Left colon (tissue), 2 donors: ENCODE results near the gene CHAC2. TPM values are rescaled to one million over a fixed set of nuclear protein-coding genes. Genes with fewer than 3 reads are reported as not detected.

Experiments
- ATAC-seq: fragments of 200-7000 bp; cut with Tn5 transposase; one replicate; pipeline ENCODE4 v1.9.1; 2020; ENCODE audit warnings: mild to moderate bottlenecking, moderate library complexity
- DNase-seq, 2 donors: peaks; one replicate each; pipeline ENCODE4 v3.0.0-alpha.2; 2020
- intact Hi-C, 2 donors: fragments of 100-400 bp; cut with DNase I in 1 of 2; cut with micrococcal nuclease in 1 of 2; formaldehyde crosslinking; loops; one replicate each; pipeline versions ENCODE4 v1.11.2 to v1.14.0; 2022; cut with DNase I, micrococcal nuclease
- total RNA-seq, 2 donors: library from RNA; stranded (reverse); fragmentation: NEBNext Ultra II Directional; extraction: Animal tissue kit (Norgen Biotek cat#: 25700); gene quantifications; one replicate each; pipeline ENCODE4 v1.2.1, GENCODE V29; 2021
- donor health status: DM: no; HTN: no; CAD: no.
- donor health status: DM: yes; HTN: yes; CAD: no.

The CHAC2 gene
- total RNA-seq, 2 donors from 2014 or later: 3.7 to 4.5 TPM

DNA sequence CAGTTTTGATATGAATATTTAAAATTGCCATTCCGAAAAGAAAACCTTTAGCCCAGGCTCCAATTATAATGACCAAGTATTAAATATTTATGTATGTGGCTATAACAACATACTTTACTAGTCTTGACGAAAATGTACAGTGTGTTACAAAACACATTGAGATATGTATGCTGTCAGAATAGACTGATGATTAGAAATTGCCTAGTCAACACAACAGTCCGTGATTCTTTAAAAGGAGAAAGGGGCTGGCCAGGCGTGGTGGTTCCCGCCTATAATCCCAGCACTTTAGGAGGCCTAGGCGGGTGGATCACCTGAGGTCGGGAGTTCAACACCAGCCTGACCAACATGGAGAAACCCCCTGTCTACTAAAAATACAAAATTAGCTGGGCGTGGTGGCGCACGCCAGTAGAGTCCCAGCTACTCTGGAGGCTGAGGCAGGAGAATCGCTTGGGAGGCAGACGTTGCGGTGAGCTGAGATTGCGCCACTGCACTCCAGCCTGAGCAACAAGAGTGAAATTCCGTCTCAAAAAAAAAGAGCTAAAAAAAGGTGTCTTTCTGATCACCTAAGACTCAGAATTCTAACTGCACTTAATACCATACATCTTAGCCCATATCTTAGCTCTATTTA, 1.8 kb downstream of the CHAC2 start:
- no peak for DNase-seq
- no peak for ATAC-seq
- intact Hi-C loops: no loop called here

DNA sequence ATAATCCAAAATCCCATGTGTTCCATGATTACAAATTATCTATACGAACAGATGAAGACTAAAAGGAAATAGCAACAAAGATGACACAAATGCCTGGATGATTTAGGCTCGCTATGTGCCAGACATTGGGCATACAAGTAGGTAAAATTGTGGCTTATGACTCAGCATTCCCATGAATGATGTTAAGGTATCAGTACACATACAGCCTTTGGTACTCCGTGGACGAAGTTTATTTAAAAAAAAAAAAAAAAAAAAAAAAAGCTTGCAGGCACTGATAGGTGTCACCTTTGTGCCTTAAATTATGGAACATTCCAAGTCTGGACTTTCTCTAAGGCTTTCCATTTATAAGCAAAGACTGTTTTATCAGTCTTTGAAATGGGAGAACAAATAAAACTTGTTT, 2.7 kb downstream of the CHAC2 start:
- intact Hi-C loops: no loop called here
- ATAC-seq (no peak), DNase-seq (no peak)

DNA sequence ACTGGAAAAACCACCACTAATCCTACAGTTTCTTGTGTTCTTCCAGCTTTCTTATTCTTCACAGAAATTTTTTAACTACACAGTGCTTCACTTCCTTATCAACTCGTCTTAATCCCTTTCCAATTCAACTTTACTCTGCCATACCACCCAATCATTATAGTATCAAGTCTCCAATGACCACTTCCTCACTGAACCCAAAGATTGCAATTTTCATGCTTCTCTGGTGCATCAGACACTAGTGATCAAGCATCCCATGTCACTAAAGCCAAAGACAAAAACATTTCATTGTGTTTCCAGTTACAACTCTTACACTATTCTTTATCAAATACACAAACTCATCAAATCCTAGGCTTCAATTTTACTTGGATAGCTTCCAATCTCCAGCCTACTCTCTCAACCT, 9.5 kb downstream of the CHAC2 start:
- ATAC-seq (no peak), DNase-seq (no peak)
- intact Hi-C loops: no loop called here

DNA sequence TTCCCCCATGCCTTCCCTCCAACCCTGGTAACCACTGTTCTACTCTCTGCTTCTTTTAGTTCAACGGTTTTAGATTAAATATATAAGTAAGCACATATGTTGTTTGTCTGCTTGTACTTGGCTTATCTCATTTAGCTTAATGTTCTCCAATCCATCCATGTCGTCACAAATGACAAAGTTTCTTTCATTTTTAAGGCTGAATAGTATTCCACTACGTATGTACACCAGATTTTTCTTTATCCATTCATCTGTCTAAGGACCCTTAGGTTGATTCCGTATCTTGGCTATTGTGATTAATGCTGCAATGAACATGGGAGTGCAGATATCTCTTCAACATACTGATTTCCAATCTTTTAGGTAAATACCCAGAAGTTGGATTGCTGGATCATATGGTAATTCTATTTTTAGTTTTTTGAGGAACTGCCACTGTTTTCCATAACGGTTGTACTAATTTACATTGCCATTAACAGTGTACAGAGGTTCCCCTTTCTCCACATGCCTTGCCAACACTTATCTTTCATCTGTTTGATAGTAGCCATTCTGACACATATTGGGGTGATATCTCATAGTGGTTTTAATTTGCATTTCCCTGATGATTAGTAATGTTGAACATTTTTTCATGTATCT, 11.0 kb downstream of the CHAC2 start:
- intact Hi-C loops: no loop called here
- no peak for DNase-seq
- no peak for ATAC-seq

DNA sequence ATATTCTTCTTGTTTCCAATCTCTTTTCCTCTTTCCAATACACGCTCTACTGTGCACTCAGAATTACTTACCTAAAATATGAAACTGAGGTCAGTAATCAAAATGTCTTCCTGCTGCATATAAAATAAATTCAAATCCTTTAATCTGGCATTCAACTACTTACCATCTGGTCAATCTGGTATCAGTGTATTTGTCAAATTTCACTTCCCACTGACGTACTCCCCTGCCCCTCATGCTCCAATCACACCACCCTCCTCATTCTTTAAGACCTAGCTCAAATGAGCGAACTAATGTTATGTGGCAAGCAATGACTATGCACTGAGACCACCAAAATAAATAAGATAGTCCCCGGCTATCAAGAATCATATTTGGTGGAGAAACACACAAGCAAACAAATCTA, 12.5 kb downstream of the CHAC2 start:
- ATAC-seq (no peak), DNase-seq (no peak)
- intact Hi-C loops: no loop called here

DNA sequence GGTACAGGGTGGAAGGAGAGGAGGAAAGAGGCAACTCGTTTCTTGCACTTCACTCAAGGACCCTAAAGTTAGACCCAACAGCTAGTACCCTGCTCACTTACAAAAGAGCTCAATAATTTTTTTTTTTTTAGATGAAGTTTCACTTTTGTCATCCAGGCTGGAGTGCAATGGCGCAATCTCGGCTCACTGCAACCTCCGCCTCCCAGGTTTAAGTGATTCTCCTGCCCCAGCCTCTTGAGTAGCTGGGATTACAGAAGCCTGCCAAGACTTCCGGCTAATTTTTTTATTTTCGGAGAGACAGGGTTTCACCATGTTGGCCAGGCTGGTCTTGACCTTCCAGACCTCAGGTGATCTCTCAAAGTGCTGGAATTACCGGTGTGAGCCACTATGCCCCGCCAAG, 15.1 kb downstream of the CHAC2 start:
- intact Hi-C loops: no loop called here
- ATAC-seq (no peak), DNase-seq (no peak)

DNA sequence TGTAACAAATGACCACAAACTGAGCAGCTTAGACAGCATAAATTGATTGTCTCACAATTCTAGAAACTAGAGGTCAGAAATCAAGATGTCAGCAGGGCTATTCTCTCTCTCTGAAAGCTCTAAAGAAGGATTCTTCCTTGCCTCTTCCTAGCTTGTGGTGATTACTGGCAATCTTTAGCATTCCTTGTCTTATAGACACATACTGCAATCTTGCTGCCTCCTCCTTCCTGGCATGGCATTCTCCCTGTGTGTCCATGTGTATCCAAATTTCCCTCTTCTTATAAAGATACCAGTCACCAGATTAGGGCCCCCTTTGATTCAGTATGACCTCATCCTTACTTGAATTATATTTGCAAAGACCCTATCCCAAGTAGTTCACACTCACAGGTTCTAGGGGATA, 16.8 kb downstream of the CHAC2 start:
- no peak for ATAC-seq
- DNase-seq: no peak
- intact Hi-C loops: no loop called here

DNA sequence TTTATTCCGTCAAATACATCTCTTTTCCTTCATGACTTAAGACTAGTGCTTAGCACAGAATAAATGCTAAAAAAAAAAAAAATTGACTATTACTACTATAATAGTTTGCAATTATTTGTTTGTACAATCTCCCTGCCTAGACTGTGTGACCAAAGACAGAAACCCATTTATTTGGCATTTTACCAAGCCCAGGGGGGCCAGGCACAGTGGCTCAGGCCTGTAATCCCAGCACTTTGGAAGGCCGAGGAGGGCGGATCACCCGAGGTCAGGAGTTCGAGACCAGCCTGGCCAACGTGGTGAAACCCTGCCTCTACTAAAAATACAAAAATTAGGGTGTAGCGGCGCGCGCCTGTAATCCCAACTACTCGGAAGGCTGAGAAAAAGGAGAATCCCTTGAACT, 17.8 kb downstream of the CHAC2 start:
- no peak for ATAC-seq
- intact Hi-C loops: no loop called here
- no peak for DNase-seq

DNA sequence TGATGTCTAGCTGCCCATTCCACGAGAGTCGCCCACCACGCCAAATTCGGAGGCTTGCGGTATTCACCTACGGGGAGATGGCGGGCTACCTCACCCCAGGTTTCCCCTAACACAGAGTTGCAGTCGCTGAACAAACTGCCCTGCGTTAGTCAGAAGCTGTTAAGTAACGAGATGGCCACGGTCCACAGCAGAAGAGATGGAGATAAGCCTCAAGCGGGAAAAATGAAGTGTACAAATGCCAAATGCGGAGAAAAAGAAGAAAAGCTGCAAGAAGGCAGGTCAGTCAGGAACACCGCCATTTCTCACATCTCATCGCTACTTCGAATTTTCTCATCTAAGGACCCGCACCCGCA, 18.7 kb downstream of the CHAC2 start:
- ATAC-seq (peak; percentile 25), DNase-seq (peak in 1 of 2 donors; percentile 35)
- intact Hi-C loops: no loop called here

DNA sequence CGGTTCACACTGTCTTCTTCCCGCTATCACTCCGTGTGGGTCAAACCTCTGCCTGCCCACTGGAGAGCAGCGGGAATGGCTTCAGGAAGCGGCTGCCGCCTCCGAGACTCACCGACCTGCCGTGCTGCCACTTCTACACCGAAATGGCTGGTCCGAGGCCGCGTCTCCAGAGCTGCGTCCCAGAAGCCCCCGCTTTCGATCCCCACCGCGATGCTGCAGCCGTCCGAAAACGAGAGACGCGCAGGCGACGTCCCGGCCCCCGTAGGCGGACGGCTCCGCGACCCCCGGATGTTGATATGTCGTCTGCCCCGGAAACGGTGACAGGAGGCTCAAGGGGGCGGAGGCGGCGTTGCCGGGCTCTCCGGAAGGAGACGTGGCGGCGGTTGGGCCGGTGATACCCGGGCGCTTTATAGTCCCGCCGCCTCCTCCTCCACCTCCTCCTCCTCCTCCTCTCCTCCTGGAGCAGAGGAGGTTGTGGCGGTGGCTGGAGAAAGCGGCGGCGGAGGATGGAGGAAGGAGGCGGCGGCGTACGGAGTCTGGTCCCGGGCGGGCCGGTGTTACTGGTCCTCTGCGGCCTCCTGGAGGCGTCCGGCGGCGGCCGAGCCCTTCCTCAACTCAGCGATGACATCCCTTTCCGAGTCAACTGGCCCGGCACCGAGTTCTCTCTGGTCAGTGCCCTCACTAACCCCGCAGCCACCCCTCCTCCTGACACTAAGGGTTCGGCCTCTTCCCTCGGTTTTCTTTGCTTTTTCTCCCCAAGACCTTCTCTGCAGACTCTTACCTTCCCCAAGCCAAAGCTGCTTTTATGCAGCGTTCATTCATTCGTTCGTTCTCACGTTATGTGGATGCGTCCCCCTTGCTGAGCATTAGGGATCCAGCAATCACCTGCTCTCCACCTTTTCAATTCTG, 19.4 kb downstream of the CHAC2 start, which contains the start of the genes ASB3 and ERLEC1:
Gene ASB3, minus strand, starts transcription at position 249 of the 909 bp plus-strand sequence. CDS start 21,381 bp downstream, outside the sequence.
Gene ERLEC1, plus strand, starts transcription at position 340 of the 909 bp plus-strand sequence. Its CDS starts 167 bp downstream, at position 507.
- intact Hi-C loops: no loop called here
- peak; percentile 91 to 93 for DNase-seq
- peak; percentile 96 for ATAC-seq

DNA sequence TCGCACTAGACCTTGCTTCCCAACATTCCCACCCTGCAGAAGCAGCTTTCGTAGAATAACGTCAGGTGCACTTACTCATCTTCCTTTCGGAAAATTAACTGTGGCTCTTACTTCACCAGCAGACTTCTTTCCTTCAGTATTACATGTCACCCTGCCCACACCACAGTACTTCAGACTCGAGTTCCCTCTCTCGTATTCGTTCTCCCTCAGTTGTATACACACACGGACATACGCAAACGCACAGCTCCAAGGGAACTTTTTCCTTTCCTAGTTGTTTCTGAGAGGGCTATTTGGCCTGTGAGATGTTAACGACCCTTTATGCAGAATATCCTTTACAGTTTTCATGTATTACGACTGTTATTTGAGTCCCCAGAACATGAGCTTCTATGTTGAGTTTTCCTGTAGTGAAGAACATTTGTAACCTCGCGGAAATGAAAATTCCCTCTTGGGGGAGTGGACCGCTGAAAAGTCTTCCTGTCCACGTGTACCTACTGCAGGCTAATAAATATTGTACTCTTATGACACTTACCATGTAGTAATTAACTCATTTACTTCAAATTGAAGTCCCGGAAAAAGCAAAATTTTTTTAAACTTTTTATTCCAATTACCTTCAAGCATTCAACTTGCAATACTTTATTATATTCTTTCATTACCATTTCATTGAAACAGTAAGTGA, 20.1 kb downstream of the CHAC2 start:
- DNase-seq (no peak), ATAC-seq (peak; percentile 34)
- intact Hi-C loops: no loop called here

DNA sequence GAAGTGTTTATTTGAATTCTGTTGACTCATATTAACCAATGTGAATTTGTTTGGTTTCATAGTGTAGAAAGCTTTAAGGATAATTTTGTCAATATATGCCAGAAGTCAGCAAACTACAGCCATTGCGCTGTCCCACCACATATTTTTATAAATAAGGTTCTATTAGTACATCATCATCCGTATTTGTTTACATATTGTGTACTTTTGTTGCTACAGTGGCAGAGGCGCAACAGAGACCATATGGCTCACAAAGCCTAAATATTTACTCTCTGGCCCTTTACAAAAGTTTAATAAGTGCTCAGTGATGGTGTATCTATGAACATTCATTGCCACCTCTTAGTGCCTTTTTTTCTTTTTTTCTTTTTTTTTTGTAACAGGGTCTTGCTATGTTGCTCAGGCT, 25.7 kb downstream of the CHAC2 start:
- intact Hi-C loops: no loop called here
- DNase-seq: no peak
- ATAC-seq: no peak

DNA sequence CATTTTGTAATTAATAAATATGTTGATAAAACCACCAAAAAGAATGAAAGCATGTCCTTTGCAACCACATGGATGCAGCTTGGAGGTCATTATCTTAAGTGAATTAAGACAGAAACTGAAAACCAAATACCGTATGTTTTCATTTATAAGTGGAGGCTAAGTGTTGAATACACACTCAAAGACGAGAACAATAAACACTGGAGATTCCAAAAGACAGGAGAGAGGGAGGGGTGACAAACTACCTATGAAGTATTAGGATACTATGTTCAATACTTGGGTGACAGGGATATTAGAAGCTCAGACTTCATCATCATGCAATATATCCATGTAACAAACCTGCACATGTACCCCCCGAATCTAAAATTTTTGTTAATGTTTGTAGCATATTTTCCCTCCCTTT, 26.2 kb downstream of the CHAC2 start:
- intact Hi-C loops: no loop called here
- DNase-seq: no peak
- no peak for ATAC-seq

DNA sequence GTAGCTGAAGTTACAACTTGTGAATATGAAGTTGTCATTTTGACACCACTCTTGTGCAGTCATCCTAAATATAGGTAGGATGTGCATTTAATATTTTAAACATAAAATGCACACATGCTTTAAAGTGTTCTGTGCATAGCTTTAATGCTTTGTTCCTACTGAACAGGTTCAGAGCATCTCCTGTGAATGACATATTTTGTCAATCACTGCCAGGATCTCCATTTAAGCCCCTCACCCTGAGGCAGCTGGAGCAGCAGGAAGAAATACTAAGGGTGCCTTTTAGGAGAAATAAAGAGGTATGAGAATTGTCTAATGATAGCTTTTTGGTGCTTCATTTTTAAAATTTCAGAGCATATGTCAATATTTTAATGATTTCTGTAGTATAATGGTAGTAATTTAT, 33.9 kb downstream of the CHAC2 start:
- intact Hi-C loops: no loop called here
- ATAC-seq: no peak
- DNase-seq: no peak

DNA sequence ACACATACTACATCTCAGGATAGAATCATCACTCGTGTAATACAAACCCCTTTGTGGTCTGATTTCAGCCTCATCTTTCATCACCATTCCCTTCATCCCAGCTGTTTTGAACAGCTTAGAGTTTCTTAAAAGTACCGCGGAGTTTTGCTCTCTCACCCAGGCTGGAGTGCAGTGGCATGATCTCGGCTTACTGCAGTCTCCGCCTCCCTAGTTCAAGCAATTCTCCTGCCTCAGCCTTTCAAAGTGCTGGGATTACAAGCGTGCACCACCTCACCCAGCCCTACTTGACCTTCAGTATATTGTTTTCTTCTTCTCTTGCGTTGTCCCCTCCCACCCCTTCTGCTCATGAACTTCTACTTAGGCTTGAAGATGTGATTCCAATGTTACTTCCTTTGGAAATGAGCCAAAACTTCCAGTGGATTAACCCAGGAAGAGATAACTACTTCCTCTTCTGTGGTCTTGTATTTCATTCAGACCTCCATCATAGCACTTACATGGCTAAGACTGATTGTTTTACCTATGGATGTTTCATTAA, 35.1 kb downstream of the CHAC2 start:
- ATAC-seq: peak; percentile 40
- intact Hi-C loops: no loop called here
- DNase-seq: no peak

DNA sequence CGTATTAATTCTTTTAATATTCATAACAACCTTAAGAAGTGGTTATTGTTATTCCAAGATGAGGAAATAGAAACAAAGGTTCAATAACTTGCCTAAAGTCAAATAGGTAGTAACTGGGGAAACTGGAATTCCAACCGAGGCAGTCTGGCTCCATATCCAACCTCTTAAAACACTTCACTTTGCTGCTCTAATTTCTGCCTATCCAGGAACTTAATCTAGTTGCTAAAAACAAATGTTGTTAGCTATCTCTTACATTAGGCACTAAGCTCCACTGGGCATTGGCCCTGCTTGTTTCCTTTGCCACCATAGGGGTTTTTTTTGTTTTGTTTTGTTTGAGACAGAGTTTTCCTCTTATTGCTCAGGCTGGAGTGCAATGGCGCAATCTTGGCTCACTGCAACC, 44.0 kb downstream of the CHAC2 start:
- ATAC-seq: no peak
- no peak for DNase-seq
- intact Hi-C loops: loop anchor here in 1 of 2 donors (10.0 kb wide), 1 partner anchor 73 kb away; no protein-coding TSS in a partner anchor

DNA sequence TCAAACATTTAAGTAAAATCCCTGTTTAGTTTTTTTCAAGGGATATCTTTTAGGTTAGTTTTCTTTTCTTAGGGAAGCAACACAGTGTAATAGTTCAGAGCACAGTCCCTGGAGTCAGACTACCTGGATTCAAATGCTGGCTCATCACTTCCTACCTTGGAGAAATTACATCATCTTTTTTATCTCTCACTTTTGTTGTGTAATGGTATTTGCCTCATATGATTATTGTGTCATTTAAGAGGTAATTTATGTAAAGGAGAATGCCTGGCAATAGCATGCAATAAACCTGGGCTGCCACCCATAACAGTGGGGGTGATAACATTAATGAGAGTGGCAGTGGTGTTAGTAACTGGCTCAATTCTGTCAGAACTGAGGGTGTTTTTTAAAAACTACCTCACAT, 45.5 kb downstream of the CHAC2 start:
- intact Hi-C loops: loop anchor here in 1 of 2 donors (10.0 kb wide), 1 partner anchor 72 kb away; no protein-coding TSS in a partner anchor
- ATAC-seq (peak; percentile 97), DNase-seq (no peak)

DNA sequence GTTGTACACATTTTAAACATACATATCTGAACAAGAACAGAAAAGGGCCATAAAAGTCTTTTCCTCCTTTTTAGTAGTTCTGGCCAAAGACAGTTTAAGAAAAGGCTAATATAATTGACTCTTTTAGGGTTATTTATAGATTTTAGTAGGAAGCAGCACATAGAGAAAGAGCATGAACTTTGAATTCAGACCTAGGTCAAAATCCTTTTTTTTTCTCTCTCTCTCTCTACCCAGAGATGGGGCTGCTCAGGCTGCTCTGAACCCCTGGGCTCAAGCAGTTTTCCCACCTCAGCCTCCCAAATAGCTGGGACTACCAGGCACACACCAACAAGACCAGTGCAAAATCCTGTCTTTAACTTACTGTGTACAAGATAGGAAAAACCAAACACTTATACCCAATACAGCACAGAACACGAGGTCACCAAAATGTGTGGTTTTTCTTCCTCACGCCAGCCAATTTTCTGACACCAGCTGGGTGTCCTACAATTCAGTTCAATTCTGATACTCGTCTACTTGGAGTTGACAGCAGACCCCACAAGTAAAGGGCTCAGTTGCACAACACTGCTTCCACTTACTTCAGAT, 51.3 kb downstream of the CHAC2 start:
- ATAC-seq (no peak), DNase-seq (no peak)
- intact Hi-C loops: loop anchor here in 1 of 2 donors (10.0 kb wide), 1 partner anchor 66 kb away; no protein-coding TSS in a partner anchor
